Mesendoderm (in vitro differentiated cells): ENCODE results near the gene TTC24.
A peak's percentile ranks its signal among the peaks of the same experiment; 100 is the strongest.
"Not testable (repeated sequence)": the region's sequence is repeated elsewhere in the genome, so short reads cannot be mapped to it uniquely, and the experiment has no call there.

Experiments
- DNase-seq: peaks from one replicate; pipeline ENCODE4 v3.0.0; 2013
- H2AK5ac ChIP-seq: 2 replicates; pipeline ENCODE4 v1.6.1; 2013; ENCODE audit warnings: low read length, inconsistent platforms
- H2BK120ac ChIP-seq: 2 replicates; pipeline ENCODE4 v1.6.1; 2013; ENCODE audit warnings: low read depth, mild to moderate bottlenecking, low read length, moderate library complexity, mixed read lengths
- H2BK15ac ChIP-seq: replicated peaks from 2 replicates; pipeline ENCODE4 v1.6.1; 2013; ENCODE audit warnings: low read depth, mild to moderate bottlenecking, moderate library complexity
- H2BK5ac ChIP-seq: 2 replicates; pipeline ENCODE4 v1.6.1; 2013; ENCODE audit warnings: low read length, inconsistent platforms
- H3K18ac ChIP-seq: 2 replicates; pipeline ENCODE4 v1.6.1; 2013; ENCODE audit warnings: mild to moderate bottlenecking, low read length, mixed read lengths
- H3K23ac ChIP-seq: one replicate; pipeline ENCODE4 v1.6.1; 2013; ENCODE audit warnings: low read length
- H3K27ac ChIP-seq: 2 replicates; pipeline ENCODE4 v1.5.1; 2013; ENCODE audit warnings: low read depth, mild to moderate bottlenecking, inconsistent platforms, low read length, moderate library complexity
- H3K27me3 ChIP-seq: 2 replicates; pipeline ENCODE4 v1.6.1; 2013; ENCODE audit warnings: low read length, control low read depth, mild to moderate bottlenecking, inconsistent platforms; ENCODE audit not compliant: insufficient read depth, poor library complexity
- H3K36me3 ChIP-seq: 2 replicates; pipeline ENCODE4 v1.6.1; 2013; ENCODE audit warnings: low read length, inconsistent platforms; ENCODE audit not compliant: control insufficient read depth, insufficient read depth
- H3K4ac ChIP-seq: one replicate; pipeline ENCODE4 v1.6.1; 2013; ENCODE audit warnings: low read depth, mild to moderate bottlenecking, low read length, moderate library complexity
- H3K4me1 ChIP-seq: 2 replicates; pipeline ENCODE4 v1.6.1; 2013; ENCODE audit warnings: low read depth, low read length, inconsistent platforms; ENCODE audit not compliant: control insufficient read depth
- H3K4me2 ChIP-seq: 2 replicates; pipeline ENCODE4 v1.6.1; 2013; ENCODE audit warnings: low read length
- H3K4me3 ChIP-seq: 2 replicates; pipeline ENCODE4 v1.5.1; 2013; ENCODE audit warnings: mild to moderate bottlenecking, low read length
- H3K56ac ChIP-seq: one replicate; pipeline ENCODE4 v1.6.1; 2013; ENCODE audit warnings: low read length
- H3K79me1 ChIP-seq: 2 replicates; pipeline ENCODE4 v1.6.1; 2013; ENCODE audit warnings: low read length, inconsistent platforms
- H3K79me2 ChIP-seq: 2 replicates; pipeline ENCODE4 v1.6.1; 2013; ENCODE audit warnings: mild to moderate bottlenecking, low read length; ENCODE audit not compliant: control insufficient read depth, insufficient read depth
- H3K9ac ChIP-seq: 2 replicates; pipeline ENCODE4 v1.6.1; 2013; ENCODE audit warnings: low read length, inconsistent platforms
- H4K5ac ChIP-seq: one replicate; pipeline ENCODE4 v1.6.1; 2013; ENCODE audit warnings: low read length
- H4K8ac ChIP-seq: one replicate; pipeline ENCODE4 v1.6.1; 2013; ENCODE audit warnings: low read depth, mild to moderate bottlenecking, control low read depth, low read length, moderate library complexity
- WGBS: extraction: QIAGEN DNeasy Blood & Tissue Kit; methylation state at CpG from one replicate; pipeline ENCODE4 v1.1.7; 2013; ENCODE audit warnings: low lambda C conversion rate, missing lambda C conversion rate; ENCODE audit not compliant: insufficient coverage; ENCODE audit errors: extremely low coverage; 5-methylcytosine and 5-hydroxymethylcytosine counted together

TTC24 gene

DNA sequence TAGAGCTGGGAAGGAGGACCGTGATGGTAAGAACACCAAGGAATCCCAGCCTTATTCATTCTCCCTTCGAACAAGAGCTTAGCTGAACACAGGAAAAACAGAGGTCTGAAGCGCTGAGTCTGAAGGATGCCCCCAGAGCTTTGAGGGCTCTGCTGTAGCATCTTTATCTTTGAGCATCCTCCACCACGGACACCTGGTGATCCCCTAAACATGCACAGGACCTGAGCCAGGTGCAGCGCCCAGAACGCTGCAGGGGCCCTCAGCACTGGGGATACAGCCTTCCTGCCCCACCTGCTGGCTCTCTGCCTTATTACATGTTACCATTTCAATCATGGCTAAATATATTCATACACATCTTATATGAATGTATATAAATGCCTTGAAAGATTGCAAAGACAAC, 29.5 kb downstream of the TTC24 start:
- H3K4me1 ChIP-seq = no peaks in the 10 kb centered on the region
- no peak overlapping the region for H2AK5ac ChIP-seq
- no peak overlapping the region for H3K27ac ChIP-seq
- H3K36me3 ChIP-seq = no peaks in the 10 kb centered on the region
- no peak overlapping the region for H4K5ac ChIP-seq
- no peak overlapping the region for H3K56ac ChIP-seq
- H2BK120ac ChIP-seq = no peak overlapping the region
- no CpG with 5 or more reads among the region's 6 CpGs for WGBS
- H3K79me1 ChIP-seq = no peaks in the 10 kb centered on the region
- H2BK5ac ChIP-seq = no peak overlapping the region
- no peak overlapping the region for H3K4me2 ChIP-seq
- no peak overlapping the region for H2BK15ac ChIP-seq
- no peak overlapping the region for H3K4me3 ChIP-seq
- H3K4ac ChIP-seq = no peak overlapping the region
- no peaks in the 10 kb centered on the region for H3K27me3 ChIP-seq
- no peak overlapping the region for H3K18ac ChIP-seq
- H4K8ac ChIP-seq = no peak overlapping the region
- H3K23ac ChIP-seq = no peak overlapping the region
- no peak overlapping the region for H3K9ac ChIP-seq
- no peaks in the 10 kb centered on the region for H3K79me2 ChIP-seq
- DNase-seq = no peak

DNA sequence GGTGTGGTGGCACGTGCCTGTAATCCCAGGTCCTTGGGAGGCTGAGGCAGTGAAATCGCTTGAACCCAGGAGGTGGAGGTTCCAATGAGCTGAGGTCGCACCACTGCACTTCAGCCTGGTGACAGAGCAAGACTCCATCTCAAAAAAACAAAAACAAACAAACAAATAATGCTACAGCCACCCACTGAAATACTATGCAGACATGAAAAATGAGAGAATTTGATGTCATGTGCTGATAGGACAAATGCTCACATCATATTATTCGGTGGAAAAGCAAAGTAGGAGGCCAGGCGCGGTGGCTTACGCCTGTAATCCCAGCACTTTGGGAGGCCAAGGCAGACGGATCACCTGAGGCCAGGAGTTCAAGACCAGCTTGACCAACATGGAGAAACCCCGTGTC, 30.5 kb downstream of the TTC24 start:
- not testable (repeated sequence) for H2AK5ac ChIP-seq, H3K18ac ChIP-seq, H3K23ac ChIP-seq, H3K4me3 ChIP-seq, H3K27ac ChIP-seq, H3K79me2 ChIP-seq, H3K4me2 ChIP-seq, H4K8ac ChIP-seq, H3K27me3 ChIP-seq, H3K36me3 ChIP-seq, H2BK120ac ChIP-seq, DNase-seq, H2BK5ac ChIP-seq, H3K9ac ChIP-seq, H3K4ac ChIP-seq, H3K56ac ChIP-seq, H3K4me1 ChIP-seq, H2BK15ac ChIP-seq, H3K79me1 ChIP-seq, H4K5ac ChIP-seq
- WGBS = no CpG with 5 or more reads among the region's 9 CpGs

DNA sequence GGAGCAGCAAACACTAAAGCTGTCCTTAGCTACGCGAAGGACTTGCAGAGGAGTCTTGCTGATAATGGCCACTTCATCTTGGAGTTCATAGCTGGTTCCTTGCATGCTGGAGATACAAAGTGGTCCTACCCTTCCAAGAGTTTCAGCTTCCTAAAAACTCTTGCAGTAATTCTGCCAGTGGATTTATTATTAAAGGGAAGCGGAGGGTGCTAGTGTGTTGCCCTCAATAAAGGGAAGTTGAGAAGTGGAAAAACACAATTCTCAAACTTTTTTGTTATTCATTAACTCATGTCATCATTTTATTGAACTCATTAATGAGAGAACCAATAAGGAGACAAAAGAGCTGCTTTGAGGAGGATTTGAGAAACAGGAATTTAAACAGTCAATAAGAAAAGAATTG, 33.1 kb downstream of the TTC24 start:
- no peak for DNase-seq
- no peak overlapping the region for H2BK5ac ChIP-seq
- no peak overlapping the region for H4K8ac ChIP-seq
- H3K23ac ChIP-seq = no peak overlapping the region
- no peak overlapping the region for H4K5ac ChIP-seq
- H3K36me3 ChIP-seq = no peaks in the 10 kb centered on the region
- no peak overlapping the region for H2AK5ac ChIP-seq
- no peak overlapping the region for H3K27ac ChIP-seq
- WGBS = no CpG with 5 or more reads among the region's 3 CpGs
- no peak overlapping the region for H3K9ac ChIP-seq
- no peak overlapping the region for H3K4ac ChIP-seq
- no peak overlapping the region for H3K4me3 ChIP-seq
- H2BK120ac ChIP-seq = no peak overlapping the region
- H3K4me1 ChIP-seq = no peaks in the 10 kb centered on the region
- H3K27me3 ChIP-seq = no peaks in the 10 kb centered on the region
- H2BK15ac ChIP-seq = no peak overlapping the region
- no peaks in the 10 kb centered on the region for H3K79me1 ChIP-seq
- H3K4me2 ChIP-seq = no peak overlapping the region
- no peak overlapping the region for H3K56ac ChIP-seq
- no peak overlapping the region for H3K18ac ChIP-seq
- H3K79me2 ChIP-seq = no peaks in the 10 kb centered on the region

DNA sequence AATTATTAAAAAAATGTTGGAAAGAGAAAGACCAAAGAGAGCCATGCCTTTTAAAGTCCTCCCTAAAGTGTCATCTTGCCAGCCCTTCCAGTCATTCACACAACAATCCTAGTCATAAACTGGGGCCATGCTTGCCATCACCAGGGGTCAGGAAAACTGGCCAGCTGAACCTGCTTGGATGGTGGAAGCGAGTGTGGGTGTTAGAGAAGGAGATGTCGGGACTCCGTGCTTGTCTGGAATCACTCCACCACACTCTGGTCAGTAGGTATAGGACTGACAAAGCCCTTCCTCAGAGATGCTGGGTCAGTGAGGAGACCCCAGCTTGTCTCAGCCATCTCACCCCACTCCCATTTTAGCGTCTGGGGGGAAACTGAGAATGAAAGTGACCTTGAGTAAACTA, 36.4 kb downstream of the TTC24 start:
- Histone ChIP-seq H2AK5ac (no peak overlapping the region), H3K36me3 (no peaks in the 10 kb centered on the region), H2BK15ac (no peak overlapping the region), H3K4me1 (no peaks in the 10 kb centered on the region), H4K5ac (no peak overlapping the region), H3K56ac (no peak overlapping the region), H2BK5ac (no peak overlapping the region), H3K4me2 (no peak overlapping the region), H3K27me3 (peaks cover 2% of the 10 kb centered on the region), H4K8ac (no peak overlapping the region), H2BK120ac (no peak overlapping the region), H3K23ac (no peak overlapping the region), H3K79me2 (no peaks in the 10 kb centered on the region), H3K4me3 (no peak overlapping the region), H3K4ac (no peak overlapping the region), H3K9ac (no peak overlapping the region), H3K27ac (no peak overlapping the region), H3K79me1 (no peaks in the 10 kb centered on the region), H3K18ac (no peak overlapping the region)
- WGBS = no CpG with 5 or more reads among the region's 4 CpGs
- DNase-seq = no peak

DNA sequence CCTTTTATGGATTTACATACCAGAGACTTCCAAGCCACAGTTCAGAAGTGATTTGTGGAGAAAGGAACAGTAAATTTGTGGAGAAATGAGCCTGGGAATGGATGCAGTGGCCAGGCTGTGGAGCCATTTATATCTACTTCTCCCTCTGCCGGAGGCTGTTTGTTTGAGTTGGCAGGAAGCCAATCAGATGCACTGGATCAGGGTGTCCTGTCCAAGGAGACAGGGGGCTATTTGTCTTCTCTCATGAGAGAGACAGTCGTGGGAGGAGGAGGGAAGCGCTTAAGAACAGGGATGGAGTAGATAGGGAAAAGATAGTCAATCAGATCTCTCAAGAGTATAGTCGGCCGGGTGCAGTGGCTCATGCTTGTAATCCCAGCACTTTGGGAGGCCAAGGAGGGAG, 36.9 kb downstream of the TTC24 start:
- H2BK120ac ChIP-seq = no peak overlapping the region
- H3K4ac ChIP-seq = no peak overlapping the region
- H2BK15ac ChIP-seq = no peak overlapping the region
- no peak overlapping the region for H3K9ac ChIP-seq
- no peak overlapping the region for H3K27ac ChIP-seq
- H4K5ac ChIP-seq = no peak overlapping the region
- H3K18ac ChIP-seq = no peak overlapping the region
- DNase-seq = peak; percentile 11
- H4K8ac ChIP-seq = no peak overlapping the region
- no peaks in the 10 kb centered on the region for H3K4me1 ChIP-seq
- H3K23ac ChIP-seq = no peak overlapping the region
- H3K27me3 ChIP-seq = peaks cover 2% of the 10 kb centered on the region
- H3K56ac ChIP-seq = no peak overlapping the region
- H3K4me3 ChIP-seq = no peak overlapping the region
- H2BK5ac ChIP-seq = no peak overlapping the region
- no peaks in the 10 kb centered on the region for H3K36me3 ChIP-seq
- no peak overlapping the region for H2AK5ac ChIP-seq
- H3K79me1 ChIP-seq = no peaks in the 10 kb centered on the region
- no CpG with 5 or more reads among the region's 5 CpGs for WGBS
- no peaks in the 10 kb centered on the region for H3K79me2 ChIP-seq
- no peak overlapping the region for H3K4me2 ChIP-seq

DNA sequence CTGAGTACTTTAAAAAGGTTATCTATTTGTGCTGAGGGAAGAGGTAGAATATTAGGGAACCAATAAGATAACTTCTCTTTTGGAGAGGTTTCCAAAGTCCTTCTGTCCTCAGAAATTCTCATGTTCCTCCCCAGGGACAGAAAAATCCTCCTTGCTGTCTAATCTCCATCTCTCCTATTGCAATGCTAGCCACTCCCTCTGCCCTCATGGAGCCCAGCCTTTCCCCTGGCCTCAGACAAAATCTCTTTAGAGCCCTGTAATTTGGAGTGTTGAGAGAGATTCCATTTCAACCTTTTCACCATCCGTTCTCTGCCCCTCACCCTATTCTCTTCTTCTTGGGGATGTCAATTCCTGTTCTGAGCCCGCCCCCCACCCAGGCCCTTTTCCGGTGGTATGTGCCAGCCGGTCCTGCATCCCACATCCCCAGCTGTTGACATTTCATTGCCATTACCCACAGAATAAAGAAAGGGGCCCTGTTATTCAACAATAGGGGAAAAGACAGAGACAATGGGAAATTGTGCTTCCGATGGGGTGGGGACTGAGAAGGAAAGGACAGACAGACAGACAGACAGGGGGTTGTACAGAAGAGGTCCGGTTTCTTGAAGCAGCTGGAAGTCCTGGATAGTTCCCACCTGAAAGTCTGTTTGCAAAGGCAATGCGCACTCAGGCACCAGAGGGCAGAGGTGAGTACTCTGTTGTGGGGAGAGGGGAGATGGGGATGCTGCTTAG, 39.5 kb downstream of the TTC24 start, which contains the start of gene HAPLN2:
Gene HAPLN2 (plus strand): TSS at position 563 of the 729 bp plus-strand sequence. CDS start 4,076 bp downstream, outside the sequence.
- H3K27me3 ChIP-seq = peaks cover 12% of the 10 kb centered on the region
- H3K23ac ChIP-seq = no peak within 1 kb of the TSS
- H2BK15ac ChIP-seq = no peak within 1 kb of the TSS
- no CpG with 5 or more reads among the region's 7 CpGs for WGBS
- H2AK5ac ChIP-seq = no peak within 1 kb of the TSS
- no peak within 1 kb of the TSS for H4K5ac ChIP-seq
- no peak within 1 kb of the TSS for H3K27ac ChIP-seq
- no peak within 1 kb of the TSS for H2BK120ac ChIP-seq
- no peaks in the 10 kb centered on the region for H3K4me1 ChIP-seq
- H3K18ac ChIP-seq = no peak within 1 kb of the TSS
- no peak within 1 kb of the TSS for H3K4me3 ChIP-seq
- no peak within 1 kb of the TSS for H3K9ac ChIP-seq
- H3K79me1 ChIP-seq = no peaks in the 10 kb centered on the region
- no peak within 1 kb of the TSS for H3K56ac ChIP-seq
- peak; percentile 67 for DNase-seq
- H3K79me2 ChIP-seq = no peaks in the 10 kb centered on the region
- H3K4ac ChIP-seq = no peak within 1 kb of the TSS
- H4K8ac ChIP-seq = no peak within 1 kb of the TSS
- H3K4me2 ChIP-seq = no peak within 1 kb of the TSS
- no peaks in the 10 kb centered on the region for H3K36me3 ChIP-seq
- H2BK5ac ChIP-seq = no peak within 1 kb of the TSS
